Esophagus muscularis mucosa (tissue), 4 donors: ENCODE measurements around the gene LMO2.

ENCODE experiments used
- CTCF ChIP-seq, 3 experiments: fragments of 200-600 bp in 2 of 3; fragments of 450-650 bp in 1 of 3; sonication (generic) in 2 of 3; IDR thresholded peaks; one replicate each; pipeline ENCODE4 v1.5.1; 2017 to 2019; ENCODE audit warnings: antibody characterized with exemption in 3 of 3, mild to moderate bottlenecking in 2 of 3, moderate library complexity in 1 of 3
- EP300 ChIP-seq: sonication (generic); formaldehyde crosslinking; IDR thresholded peaks from one replicate; pipeline ENCODE4 v1.6.1; 2017; ENCODE audit warnings: antibody characterized with exemption
- POLR2A ChIP-seq: fragments of 450-650 bp; IDR thresholded peaks from one replicate; pipeline ENCODE4 v1.6.1; 2017; ENCODE audit warnings: antibody characterized with exemption, moderate library complexity, mild to moderate bottlenecking, low read depth
- POLR2AphosphoS5 ChIP-seq, 2 donors: sonication (generic); formaldehyde crosslinking; IDR thresholded peaks; one replicate each; pipeline ENCODE4 v1.6.1; 2017; ENCODE audit warnings: antibody characterized with exemption in 2 of 2

- no peak for TF ChIP-seq CTCF (IDR thresholded peaks at IDR 0.05)
- no peak for TF ChIP-seq POLR2A
- no peak for TF ChIP-seq EP300
- TF ChIP-seq POLR2AphosphoS5 (IDR thresholded peaks at IDR 0.05) = no peak
Measured at GRCh38 chr11:33907421-33907820, 15.5 kb upstream of the LMO2 start.
